Stimulated activated CD4-positive, alpha-beta T cell treated with anti-CD3 and anti-CD28 coated beads, Interleukin-4, amount 100 ng/mL, for 1 hour (primary cell): ENCODE measurements around the gene PIGV.
A peak's percentile ranks its signal among the peaks of the same experiment; 100 is the strongest.

Experiments used
- DNase-seq: peaks from one replicate; pipeline ENCODE4 v3.0.0-alpha.2; 2020

Gene PIGV

DNA sequence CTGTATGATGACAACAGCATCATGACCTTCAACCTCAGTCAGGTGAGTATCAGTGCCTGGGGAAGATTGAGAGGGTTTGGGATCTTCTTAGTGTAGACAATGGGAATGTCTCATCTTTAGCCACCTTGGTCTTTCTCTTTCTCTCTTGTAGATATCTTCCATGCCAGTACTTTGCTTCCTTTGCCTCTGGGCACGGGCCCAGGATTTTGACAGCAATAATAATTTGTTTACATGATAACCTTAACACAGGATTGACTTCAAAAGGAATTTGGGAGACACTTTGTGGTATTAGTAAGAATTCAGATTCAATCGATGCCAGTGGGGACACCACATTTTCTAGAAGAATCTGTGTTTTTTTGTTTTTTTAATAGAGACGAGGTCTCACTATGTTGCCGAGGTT lies 12.1 kb upstream of the PIGV start:
- DNase-seq, result no peak

GRCh38 chr1:26779098-26779668 lies 8.6 kb upstream of the PIGV start:
- DNase-seq, result no peak

- DNase-seq, result no peak
These were observed 7.3 kb upstream of the PIGV start for GRCh38 chr1:26780344-26780957.

- no peak for DNase-seq
These were observed 6.4 kb upstream of the PIGV start for GRCh38 chr1:26781206-26781825.

DNA sequence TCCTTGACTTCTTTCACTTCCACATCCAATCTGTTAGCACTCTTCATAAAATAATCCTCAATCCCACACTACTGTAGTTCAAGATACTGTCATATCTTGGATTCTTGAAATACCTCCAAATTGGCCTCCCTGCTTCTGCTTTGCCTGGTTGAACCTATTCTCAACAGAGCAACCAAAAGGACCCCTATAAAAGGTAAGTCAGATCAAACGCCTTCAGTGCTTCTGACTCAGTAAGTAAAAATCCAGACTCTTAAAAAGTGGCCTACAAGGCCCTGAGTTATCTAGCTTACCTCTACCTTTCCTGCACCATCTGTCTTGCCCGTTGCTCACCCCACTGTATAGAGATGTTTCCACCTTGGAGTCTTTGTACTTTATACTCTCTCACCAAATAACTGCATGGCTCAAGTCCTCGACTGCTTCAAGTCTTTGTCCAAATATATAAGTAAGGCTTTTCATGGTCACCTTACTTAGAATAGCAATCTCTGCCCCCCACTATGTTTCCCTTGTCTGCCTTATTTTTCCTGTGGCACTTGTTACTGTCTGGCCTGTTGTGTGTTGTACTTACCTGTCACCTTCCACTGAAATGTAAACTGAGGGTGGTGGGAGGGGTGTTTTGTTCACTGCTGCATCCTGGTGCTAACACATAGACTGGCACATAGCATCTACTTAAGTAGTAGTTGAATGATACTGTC lies 5.1 kb upstream of the PIGV start:
- DNase-seq, result no peak

DNA sequence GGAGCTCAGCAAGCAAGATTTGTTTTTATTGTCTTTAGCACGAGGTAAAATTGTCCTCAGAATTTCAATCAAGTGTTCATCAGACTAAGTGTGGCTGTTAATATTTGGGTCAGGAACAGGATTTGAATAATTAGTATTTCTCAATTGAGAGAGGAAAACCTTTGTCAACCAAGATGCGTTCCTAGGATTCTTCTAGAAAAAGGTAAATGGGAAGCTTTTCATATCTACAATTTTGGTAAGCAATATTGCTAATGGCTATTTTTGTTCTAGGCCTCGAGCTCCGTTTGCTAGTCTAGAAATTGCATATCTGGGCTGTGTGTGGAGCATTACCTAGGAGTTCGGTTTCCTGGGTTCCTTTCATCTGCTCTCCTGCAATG lies 4.1 kb upstream of the PIGV start:
- no peak for DNase-seq

DNA sequence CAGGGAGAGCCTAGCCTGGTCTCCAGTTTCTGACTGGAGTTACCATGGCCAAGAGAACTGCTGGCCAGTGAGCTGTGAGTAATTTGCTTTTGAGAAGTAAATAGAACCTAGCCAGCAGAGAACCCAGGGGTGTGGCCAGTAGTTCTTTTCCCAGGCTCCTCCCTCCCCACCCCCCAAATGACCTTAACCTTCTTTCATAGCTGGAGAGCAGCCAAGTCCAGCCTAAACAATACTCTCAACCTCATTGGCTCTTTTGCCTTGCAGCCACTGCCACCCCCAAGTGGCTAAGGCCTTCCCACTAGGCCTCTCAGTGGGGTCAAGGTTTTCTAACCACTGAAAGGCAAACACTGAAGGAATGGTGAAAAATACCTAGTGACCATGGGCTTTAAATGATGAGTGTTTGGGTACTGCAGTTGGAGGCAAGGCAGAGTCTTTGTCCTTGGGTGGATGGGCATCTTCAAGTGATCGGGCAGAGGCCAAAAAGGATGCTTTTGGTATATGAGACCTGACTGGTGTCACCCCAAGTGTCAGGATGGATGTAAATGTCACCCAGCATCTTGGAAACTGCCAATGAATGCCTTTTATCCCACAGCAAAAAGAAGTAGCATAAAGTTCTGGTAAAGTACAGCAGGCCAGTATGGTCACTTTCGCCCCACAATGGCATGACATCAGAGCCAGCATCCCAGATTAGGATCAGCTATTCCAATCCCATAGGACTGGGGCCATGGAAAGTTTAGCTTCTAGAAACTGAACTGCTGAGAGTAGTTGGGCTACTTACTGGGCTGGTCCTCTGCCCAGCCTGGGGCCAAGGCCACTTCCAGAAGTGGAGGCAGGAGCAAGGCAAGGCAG lies 3.5 kb upstream of the PIGV start:
- DNase-seq, result no peak

GRCh38 chr1:26784886-26785285 lies 2.9 kb upstream of the PIGV start:
- DNase-seq, result no peak

- DNase-seq, result no peak
These were observed 1.9 kb upstream of the PIGV start for GRCh38 chr1:26785611-26786436.

DNA sequence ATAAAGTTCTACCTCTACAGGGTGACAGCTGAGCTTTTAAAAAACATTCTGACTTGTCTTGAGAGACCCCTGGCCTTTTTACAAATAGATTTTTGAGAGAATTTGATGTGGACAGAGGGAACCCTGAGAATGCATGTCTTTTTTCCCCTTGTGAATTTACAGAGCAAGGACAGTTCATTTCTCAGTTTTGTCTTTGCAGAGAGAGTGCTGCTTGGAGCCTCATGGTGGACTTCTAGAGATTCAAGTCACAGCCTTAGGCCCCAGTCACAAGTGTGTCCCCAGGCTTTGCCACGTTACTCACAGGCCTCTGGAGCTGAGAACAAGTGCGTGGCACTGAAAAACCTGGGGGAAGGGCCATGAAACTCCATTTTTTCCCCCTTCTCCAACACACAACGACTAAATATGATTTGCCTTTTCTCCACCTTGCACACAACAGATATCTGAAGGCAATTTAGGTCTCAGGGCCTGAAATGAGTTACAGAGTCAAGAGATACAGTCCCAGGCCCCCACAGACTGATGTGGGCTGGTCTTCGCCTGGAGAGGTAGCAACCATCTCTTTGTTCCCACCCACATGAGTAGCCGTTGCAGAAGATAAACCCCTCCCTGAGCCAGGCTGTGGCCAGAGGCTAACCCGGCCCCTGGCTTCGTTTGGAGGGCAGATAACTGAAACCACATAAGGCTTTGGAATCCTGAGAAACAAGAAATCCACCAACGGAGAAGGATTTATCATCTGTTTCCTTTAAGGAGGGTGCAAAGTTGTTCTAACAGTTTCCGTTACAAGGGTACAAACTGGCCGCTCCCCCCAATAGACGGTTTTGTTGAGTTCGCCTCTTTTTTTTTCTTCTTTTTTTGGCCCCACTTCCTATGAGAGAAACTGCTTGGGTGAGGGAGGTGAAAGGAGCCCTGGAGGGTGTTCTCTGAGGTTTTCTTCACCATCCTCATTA lies 1.0 kb upstream of the PIGV start:
- no peak for DNase-seq

DNA sequence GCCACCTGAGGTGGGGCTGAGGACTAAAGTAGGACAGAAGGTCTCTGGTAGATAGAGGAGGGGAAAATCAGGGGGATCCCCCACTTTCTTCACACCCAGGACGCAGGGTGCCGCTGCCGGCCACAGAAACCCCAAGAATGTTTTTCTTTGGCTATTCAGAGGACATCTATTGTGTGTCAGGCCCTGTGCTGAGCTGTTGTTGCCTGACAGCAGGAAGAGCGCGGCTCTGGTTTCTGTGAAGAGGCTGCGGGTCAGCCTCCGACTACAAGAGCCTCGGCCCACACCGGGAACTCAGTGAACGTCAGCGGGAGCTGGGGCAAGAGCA lies 407 bp upstream of the PIGV start:
- no peak for DNase-seq

DNA sequence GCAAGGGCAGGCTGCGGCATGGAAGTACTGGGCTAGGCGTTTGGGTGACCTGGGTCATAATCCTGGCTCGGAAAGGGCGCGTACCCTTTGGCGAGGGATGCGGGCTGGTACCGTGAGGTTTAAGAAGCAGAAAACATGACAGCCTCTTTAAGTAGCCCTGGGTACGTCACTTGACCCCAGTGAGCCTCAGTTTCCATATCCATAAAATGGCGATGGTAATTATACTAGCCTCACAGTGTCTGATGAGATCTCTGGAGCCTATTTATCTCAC lies 700 bp downstream of the PIGV start:
- no peak for DNase-seq

DNA sequence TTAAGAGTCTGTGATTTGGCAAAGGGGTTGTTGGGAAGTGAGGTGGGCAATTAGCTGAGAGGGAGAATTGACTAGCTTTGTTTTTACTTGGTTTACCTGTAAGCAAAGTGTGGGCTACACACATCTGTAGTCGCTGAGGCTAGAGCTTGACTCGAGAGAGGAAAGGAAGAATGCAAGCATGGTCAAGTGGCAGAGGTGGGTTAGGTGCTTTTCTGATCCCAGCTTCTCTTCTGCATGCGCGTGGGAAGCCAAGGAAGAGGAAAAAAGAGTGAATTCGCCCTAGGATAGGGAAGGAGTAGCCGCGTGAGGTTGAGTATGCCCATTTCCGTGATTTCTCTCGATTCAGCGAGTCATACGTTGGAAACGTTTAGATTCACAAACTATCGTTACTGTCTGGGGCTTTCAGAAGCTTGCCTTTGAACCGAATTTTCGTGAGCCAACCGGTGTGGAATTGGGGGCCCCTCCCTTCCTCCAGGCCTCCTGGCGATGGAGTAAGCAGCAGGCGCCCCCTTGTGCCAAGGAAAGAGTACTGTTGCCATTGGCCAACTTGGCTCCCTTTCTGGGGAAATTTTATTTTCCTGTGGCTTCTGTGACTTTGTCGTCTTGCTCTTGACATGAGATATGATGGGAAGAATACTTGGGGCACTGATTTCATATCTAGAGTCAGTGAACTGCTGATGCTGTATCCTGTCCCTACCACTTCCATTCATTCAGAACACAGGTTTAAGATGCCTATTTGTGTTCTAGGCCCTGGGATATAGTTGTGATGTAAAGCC lies 1.3 kb downstream of the PIGV start:
- DNase-seq, result peak; percentile 82

DNA sequence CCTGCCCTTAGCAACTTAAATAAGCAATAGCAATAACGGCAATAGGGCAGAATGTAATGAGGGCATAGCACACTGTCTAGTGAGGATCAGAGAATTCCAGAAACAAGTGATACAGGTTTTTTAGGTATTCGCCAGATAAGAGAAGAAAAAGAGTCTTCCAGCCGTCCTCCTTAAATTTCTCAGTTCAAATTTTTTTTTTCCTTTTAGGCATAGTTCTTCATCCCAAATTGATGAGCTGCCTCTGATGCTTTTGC lies 1.8 kb downstream of the PIGV start:
- no peak for DNase-seq

- DNase-seq, result no peak
These were observed 2.2 kb downstream of the PIGV start for GRCh38 chr1:26789931-26790330.

GRCh38 chr1:26790551-26790953 lies 2.8 kb downstream of the PIGV start:
- no peak for DNase-seq

DNA sequence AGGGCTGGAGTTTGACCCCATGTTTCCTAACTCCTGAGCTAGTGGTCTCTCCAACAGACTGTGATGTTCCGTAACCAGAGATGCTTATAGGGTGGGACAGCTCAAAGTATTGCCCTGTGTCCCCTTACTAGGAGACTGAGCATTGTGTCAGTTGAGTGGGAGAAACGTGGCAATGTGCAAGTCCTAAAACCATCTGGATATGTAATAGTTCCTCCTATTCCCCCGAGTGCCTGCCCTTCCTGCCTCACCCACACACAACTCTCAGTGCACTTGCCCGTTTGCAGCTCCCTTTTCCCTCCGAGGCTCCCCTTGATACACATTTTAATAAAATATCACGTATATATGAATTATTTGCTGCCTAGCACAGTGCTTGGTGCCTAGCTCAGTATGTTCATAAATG lies 3.4 kb downstream of the PIGV start:
- DNase-seq, result no peak

DNA sequence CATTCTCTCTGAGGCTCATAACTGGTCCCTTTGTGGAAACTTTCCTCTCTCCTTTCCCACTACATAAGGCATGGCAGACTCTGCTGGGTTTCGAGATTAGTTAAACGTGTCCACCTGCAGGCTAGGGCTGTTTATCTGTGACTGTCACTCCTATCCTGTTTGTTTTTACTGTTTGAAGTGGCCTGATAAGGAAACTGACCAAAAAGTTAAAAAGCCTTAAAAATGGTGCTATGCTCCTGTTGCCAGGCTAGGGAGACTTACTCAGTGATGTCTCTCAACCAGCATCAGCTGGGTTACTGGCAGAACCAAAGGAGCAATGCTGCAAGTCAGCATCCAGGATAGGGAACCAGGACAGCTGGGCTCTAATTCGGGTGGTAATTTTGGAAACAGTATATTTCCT lies 3.9 kb downstream of the PIGV start:
- no peak for DNase-seq

GRCh38 chr1:26792924-26793323 lies 5.2 kb downstream of the PIGV start:
- DNase-seq, result no peak

- DNase-seq, result no peak
These were observed 6.6 kb downstream of the PIGV start for GRCh38 chr1:26794391-26794790.

DNA sequence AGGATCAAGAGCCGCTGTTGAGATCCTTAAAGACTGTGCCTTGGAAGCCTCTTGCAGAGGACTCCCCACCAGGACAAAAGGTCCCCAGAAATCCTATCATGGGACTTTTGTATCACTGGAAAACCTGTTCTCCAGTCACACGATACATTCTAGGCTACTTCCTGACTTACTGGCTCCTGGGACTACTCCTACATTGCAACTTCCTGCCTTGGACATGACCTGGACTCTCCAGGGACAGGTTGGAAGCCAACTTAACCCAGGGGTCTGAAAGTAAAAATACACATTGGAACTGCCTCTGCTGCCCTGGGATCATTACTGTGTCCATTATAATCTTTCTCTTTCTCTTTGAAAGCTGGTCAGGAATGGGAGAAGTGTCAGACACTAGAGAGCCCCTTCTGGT lies 9.9 kb downstream of the PIGV start:
- no peak for DNase-seq
